ENCODE measurements around the gene GCKR.

The GCKR gene

GRCh38 chr2:27496357-27497287 lies at the start of gene GCKR:
GCKR (plus strand) TSS chr2:27496839; CDS start chr2:27496905, 66 bp downstream.
- no peak for DNase-seq (ENCODE audit: low read depth)

- no peak for DNase-seq (ENCODE audit: low read depth)
Observed at GRCh38 chr2:27448381-27448780, 48.3 kb upstream of the GCKR start.

- no peak for DNase-seq (ENCODE audit: low read depth)
Observed at GRCh38 chr2:27451095-27451494, 45.5 kb upstream of the GCKR start.

- DNase-seq (ENCODE audit: low read depth), result no peak
Observed at GRCh38 chr2:27453968-27454367, 42.7 kb upstream of the GCKR start.

- DNase-seq (ENCODE audit: low read depth), result no peak
Observed at GRCh38 chr2:27461118-27461517, 35.5 kb upstream of the GCKR start.

GRCh38 chr2:27464443-27464842 lies 32.2 kb upstream of the GCKR start:
- DNase-seq (ENCODE audit: low read depth), result no peak

GRCh38 chr2:27471961-27472360 lies 24.7 kb upstream of the GCKR start:
- no peak for DNase-seq (ENCODE audit: low read depth)

GRCh38 chr2:27485496-27485895 lies 11.1 kb upstream of the GCKR start:
- DNase-seq (ENCODE audit: low read depth), result no peak

- DNase-seq (ENCODE audit: low read depth), result no peak
Observed at GRCh38 chr2:27489118-27489497, 7.5 kb upstream of the GCKR start.

- DNase-seq (ENCODE audit: low read depth), result peak; percentile 98
Observed at GRCh38 chr2:27489498-27490397, 6.9 kb upstream of the GCKR start, which contains the start of gene IFT172. IFT172 (minus strand) TSS chr2:27489743; CDS start chr2:27489653, 90 bp downstream.

GRCh38 chr2:27492557-27492956 lies 4.1 kb upstream of the GCKR start:
- no peak for DNase-seq (ENCODE audit: low read depth)

- no peak for DNase-seq (ENCODE audit: low read depth)
Observed at GRCh38 chr2:27493948-27494283, 2.7 kb upstream of the GCKR start.

GRCh38 chr2:27494284-27494943 lies 2.2 kb upstream of the GCKR start:
- no peak for DNase-seq (ENCODE audit: low read depth)

GRCh38 chr2:27494944-27495554 lies 1.6 kb upstream of the GCKR start, which contains the start of gene FNDC4:
FNDC4 (minus strand) TSS chr2:27495200; CDS start chr2:27494679, 521 bp downstream.
- no peak for DNase-seq (ENCODE audit: low read depth)

GRCh38 chr2:27495840-27496356 lies 741 bp upstream of the GCKR start:
- DNase-seq (ENCODE audit: low read depth), result no peak

GRCh38 chr2:27497288-27497627 lies 619 bp downstream of the GCKR start:
- DNase-seq (ENCODE audit: low read depth), result no peak

GRCh38 chr2:27498975-27499374 lies 2.3 kb downstream of the GCKR start:
- no peak for DNase-seq (ENCODE audit: low read depth)

- no peak for DNase-seq (ENCODE audit: low read depth)
Observed at GRCh38 chr2:27501042-27501441, 4.4 kb downstream of the GCKR start.

- no peak for DNase-seq (ENCODE audit: low read depth)
Observed at GRCh38 chr2:27502142-27502541, 5.5 kb downstream of the GCKR start.

GRCh38 chr2:27506587-27506986 lies 9.9 kb downstream of the GCKR start:
- DNase-seq (ENCODE audit: low read depth), result no peak

GRCh38 chr2:27507293-27507692 lies 10.7 kb downstream of the GCKR start:
- no peak for DNase-seq (ENCODE audit: low read depth)

GRCh38 chr2:27509326-27509725 lies 12.7 kb downstream of the GCKR start:
- no peak for DNase-seq (ENCODE audit: low read depth)
